Measurements from ENCODE around the gene POLR2M.

The POLR2M gene

GRCh38 chr15:57726411-57726810, 19.9 kb downstream of the POLR2M start:
- no peaks in the 10 kb centered on the region for H4K20me1 ChIP-seq (ENCODE audit: control insufficient read depth, insufficient read depth, low read depth, low read length)
- H3K79me2 ChIP-seq (ENCODE audit: control insufficient read depth, low read length): no peaks in the 10 kb centered on the region
- no peaks in the 10 kb centered on the region for H3F3A ChIP-seq (ENCODE audit: control insufficient read depth, insufficient read depth)
- no peak overlapping the region for H3K4me2 ChIP-seq (ENCODE audit: low read length)
- TF ChIP-seq EZH2phosphoT487 (IDR thresholded peaks at IDR 0.05; ENCODE audit: borderline replicate concordance, low read length) (no peak), CTCF (IDR thresholded peaks at IDR 0.05; ENCODE audit: low read depth, low read length, poor library complexity, severe bottlenecking) (no peak)
- H3K27me3 ChIP-seq (ENCODE audit: control insufficient read depth, low read length): no peaks in the 10 kb centered on the region
- no peaks in the 10 kb centered on the region for H3K9me2 ChIP-seq (replicated peaks; ENCODE audit: control insufficient read depth, low read length)
- no peaks in the 10 kb centered on the region for H3K36me3 ChIP-seq (ENCODE audit: control insufficient read depth, low read length)
- H3K4me1 ChIP-seq (ENCODE audit: control insufficient read depth, low read length): no peaks in the 10 kb centered on the region
- no peak overlapping the region for H3K27ac ChIP-seq (ENCODE audit: low read depth, low read length)
- no peak overlapping the region for H3K4me3 ChIP-seq (ENCODE audit: low read length)
- H3K9me3 ChIP-seq (ENCODE audit: control insufficient read depth, insufficient read depth, low read length): no peaks in the 10 kb centered on the region

GRCh38 chr15:57727031-57727430, 20.5 kb downstream of the POLR2M start:
- no peaks in the 10 kb centered on the region for H3F3A ChIP-seq (ENCODE audit: control insufficient read depth, insufficient read depth)
- no peak overlapping the region for H3K27ac ChIP-seq (ENCODE audit: low read depth, low read length)

DNA sequence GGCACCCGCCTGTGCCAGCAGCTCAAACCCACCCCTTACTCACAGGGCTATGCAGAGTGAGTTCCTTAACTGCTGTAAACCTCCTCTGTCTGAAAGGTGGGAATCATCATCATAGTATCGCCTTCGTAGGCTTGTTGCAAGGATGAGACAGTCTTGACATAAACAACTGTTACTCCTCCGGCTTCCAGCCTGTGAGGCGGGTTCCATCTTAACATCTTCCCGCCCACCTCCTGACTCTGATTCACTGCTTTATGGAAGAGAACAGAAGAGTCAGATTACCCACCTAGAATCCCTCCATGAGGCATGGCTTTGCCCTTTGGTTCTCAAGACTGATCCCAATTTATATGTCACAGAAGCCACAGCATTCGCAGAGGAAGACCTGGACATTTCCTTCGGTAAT, 21.9 kb downstream of the POLR2M start:
- H3K79me2 ChIP-seq (ENCODE audit: control insufficient read depth, low read length): no peaks in the 10 kb centered on the region
- no peak overlapping the region for H3K4me2 ChIP-seq (ENCODE audit: low read length)
- H4K20me1 ChIP-seq (ENCODE audit: control insufficient read depth, insufficient read depth, low read depth, low read length): no peaks in the 10 kb centered on the region
- no peaks in the 10 kb centered on the region for H3K9me3 ChIP-seq (ENCODE audit: control insufficient read depth, insufficient read depth, low read length)
- H3F3A ChIP-seq (ENCODE audit: control insufficient read depth, insufficient read depth): no peaks in the 10 kb centered on the region
- H3K27me3 ChIP-seq (ENCODE audit: control insufficient read depth, low read length): no peaks in the 10 kb centered on the region
- no peaks in the 10 kb centered on the region for H3K9me2 ChIP-seq (replicated peaks; ENCODE audit: control insufficient read depth, low read length)
- no peak for TF ChIP-seq EZH2phosphoT487 (IDR thresholded peaks at IDR 0.05; ENCODE audit: borderline replicate concordance, low read length)
- no peak for TF ChIP-seq CTCF (IDR thresholded peaks at IDR 0.05; ENCODE audit: low read depth, low read length, poor library complexity, severe bottlenecking)
- H3K27ac ChIP-seq (ENCODE audit: low read depth, low read length): no peak overlapping the region
- H3K4me1 ChIP-seq (ENCODE audit: control insufficient read depth, low read length): no peaks in the 10 kb centered on the region
- no peak overlapping the region for H3K4me3 ChIP-seq (ENCODE audit: low read length)
- no peaks in the 10 kb centered on the region for H3K36me3 ChIP-seq (ENCODE audit: control insufficient read depth, low read length)

More at GRCh38 chr15:57727031-57727430, 20.5 kb downstream of the POLR2M start:
- Histone ChIP-seq H4K20me1 (ENCODE audit: control insufficient read depth, insufficient read depth, low read depth, low read length) (no peaks in the 10 kb centered on the region), H3K79me2 (ENCODE audit: control insufficient read depth, low read length) (no peaks in the 10 kb centered on the region), H3K4me2 (ENCODE audit: low read length) (no peak overlapping the region), H3K27me3 (ENCODE audit: control insufficient read depth, low read length) (no peaks in the 10 kb centered on the region), H3K4me3 (ENCODE audit: low read length) (no peak overlapping the region), H3K4me1 (ENCODE audit: control insufficient read depth, low read length) (no peaks in the 10 kb centered on the region), H3K9me2 (replicated peaks; ENCODE audit: control insufficient read depth, low read length) (no peaks in the 10 kb centered on the region), H3K9me3 (ENCODE audit: control insufficient read depth, insufficient read depth, low read length) (no peaks in the 10 kb centered on the region), H3K36me3 (ENCODE audit: control insufficient read depth, low read length) (no peaks in the 10 kb centered on the region)
- TF ChIP-seq EZH2phosphoT487 (IDR thresholded peaks at IDR 0.05; ENCODE audit: borderline replicate concordance, low read length): no peak
- no peak for TF ChIP-seq CTCF (IDR thresholded peaks at IDR 0.05; ENCODE audit: low read depth, low read length, poor library complexity, severe bottlenecking)

- no peaks in the 10 kb centered on the region for H3K79me2 ChIP-seq (ENCODE audit: control insufficient read depth, low read length)
- H3K27me3 ChIP-seq (ENCODE audit: control insufficient read depth, low read length): no peaks in the 10 kb centered on the region
- no peak overlapping the region for H3K4me2 ChIP-seq (ENCODE audit: low read length)
- H3K9me3 ChIP-seq (ENCODE audit: control insufficient read depth, insufficient read depth, low read length): no peaks in the 10 kb centered on the region
- H3K4me3 ChIP-seq (ENCODE audit: low read length): no peak overlapping the region
- H3K36me3 ChIP-seq (ENCODE audit: control insufficient read depth, low read length): no peaks in the 10 kb centered on the region
- no peaks in the 10 kb centered on the region for H3F3A ChIP-seq (ENCODE audit: control insufficient read depth, insufficient read depth)
- H3K27ac ChIP-seq (ENCODE audit: low read depth, low read length): no peak overlapping the region
- H3K9me2 ChIP-seq (replicated peaks; ENCODE audit: control insufficient read depth, low read length): no peaks in the 10 kb centered on the region
- no peaks in the 10 kb centered on the region for H3K4me1 ChIP-seq (ENCODE audit: control insufficient read depth, low read length)
- H4K20me1 ChIP-seq (ENCODE audit: control insufficient read depth, insufficient read depth, low read depth, low read length): no peaks in the 10 kb centered on the region
- TF ChIP-seq EZH2phosphoT487 (IDR thresholded peaks at IDR 0.05; ENCODE audit: borderline replicate concordance, low read length) (no peak), CTCF (IDR thresholded peaks at IDR 0.05; ENCODE audit: low read depth, low read length, poor library complexity, severe bottlenecking) (no peak)
Observed at GRCh38 chr15:57730876-57731275, 24.4 kb downstream of the POLR2M start.

All from DOHH2 (cell line).